ENCODE data around the gene FNDC10.

The FNDC10 gene

DNA sequence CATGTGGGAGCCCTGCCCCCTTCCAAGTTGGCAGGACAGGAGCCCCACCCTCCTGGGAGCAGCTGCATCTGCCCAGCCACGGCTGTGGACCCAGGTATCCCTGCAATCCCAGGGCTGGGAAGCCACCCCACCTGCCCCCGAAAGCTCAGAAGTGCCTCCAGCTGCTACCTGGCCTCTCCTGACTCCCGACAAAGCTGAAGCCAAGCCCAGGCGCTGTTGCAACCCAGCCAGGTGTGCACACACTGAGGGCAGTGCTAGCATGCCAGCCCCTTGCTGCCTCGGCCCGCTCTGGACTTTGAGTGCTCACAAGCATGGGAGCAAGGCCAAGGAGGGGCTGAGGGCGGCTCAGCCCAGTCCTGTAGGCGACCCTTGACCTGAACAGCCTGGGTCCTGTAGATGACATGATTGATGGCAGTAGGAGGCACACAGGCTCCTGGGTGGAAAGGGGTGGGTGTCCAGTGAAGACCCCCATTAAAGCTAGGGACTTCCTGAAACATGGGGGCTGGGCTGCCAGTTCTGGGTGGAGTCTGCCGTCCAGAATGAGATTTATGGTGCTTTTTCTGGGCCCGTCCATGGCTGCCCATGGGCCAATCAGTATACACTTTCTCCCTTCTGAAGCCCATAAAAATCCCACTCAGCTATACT, 22.4 kb downstream of the FNDC10 start:
- ATAC-seq: no peak
- Mint-ChIP-seq H3K27ac (peak overlapping the region in 1 of 2 donors; percentile 80), H3K27me3 (peaks cover 13% of the 10 kb centered on the region), H3K4me3 (no peak overlapping the region), H3K4me1 (peaks cover 25% of the 10 kb centered on the region), H3K9me3 (no peaks in the 10 kb centered on the region)
- DNase-seq: no peak

DNA sequence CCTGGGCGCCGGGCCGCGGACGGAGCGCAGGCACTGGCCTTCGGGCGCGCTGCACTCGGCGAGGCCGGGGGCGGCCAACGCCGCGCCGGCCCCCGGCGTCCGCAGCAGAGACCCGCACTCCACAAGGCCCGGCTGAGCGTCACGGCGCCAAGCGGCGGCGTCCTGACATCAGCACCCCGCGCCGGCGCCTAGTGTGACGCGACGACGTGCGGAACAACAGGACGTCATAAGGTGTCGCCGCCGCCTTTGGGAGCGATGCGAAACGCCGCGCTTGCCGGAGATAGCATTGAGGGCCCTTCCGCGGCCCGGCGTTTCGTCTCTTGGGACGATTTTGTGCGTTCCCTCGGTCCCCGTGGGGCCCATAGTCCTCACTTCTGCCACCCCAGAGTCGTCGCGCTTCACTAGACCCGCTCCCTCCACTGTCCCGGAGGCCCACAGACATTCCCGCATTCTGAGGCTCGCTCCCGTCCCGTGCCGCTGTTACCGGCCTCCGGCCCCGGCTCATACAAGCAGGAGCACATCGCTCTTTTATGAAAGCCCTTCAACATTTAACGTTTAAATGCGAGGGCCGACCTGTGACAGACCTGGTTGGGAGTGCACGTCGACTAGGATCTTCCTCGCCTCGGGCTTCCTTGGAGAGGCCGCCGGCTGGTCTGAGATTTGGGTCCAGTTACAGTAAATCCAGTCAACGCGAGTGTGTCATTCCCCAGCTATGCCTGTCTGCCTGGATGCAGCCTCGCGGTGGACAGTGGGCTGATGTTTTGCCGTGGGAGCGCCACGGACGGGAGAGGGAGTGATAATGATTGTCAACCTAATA, 25.0 kb downstream of the FNDC10 start, which contains the start of gene SSU72:
TSS of gene SSU72 (minus strand) at position 143 of the 817 bp plus-strand sequence. CDS start 306 bp downstream, outside the sequence.
- Mint-ChIP-seq H3K27me3 (no peaks in the 10 kb centered on the region), H3K4me1 (peaks cover 42% of the 10 kb centered on the region), H3K27ac (peak within 1 kb of the TSS; percentile 100), H3K9me3 (no peaks in the 10 kb centered on the region), H3K4me3 (peak within 1 kb of the TSS; percentile 98 to 99)
- ATAC-seq (peak; percentile 96), DNase-seq (peak; percentile 92 to 93)

DNA sequence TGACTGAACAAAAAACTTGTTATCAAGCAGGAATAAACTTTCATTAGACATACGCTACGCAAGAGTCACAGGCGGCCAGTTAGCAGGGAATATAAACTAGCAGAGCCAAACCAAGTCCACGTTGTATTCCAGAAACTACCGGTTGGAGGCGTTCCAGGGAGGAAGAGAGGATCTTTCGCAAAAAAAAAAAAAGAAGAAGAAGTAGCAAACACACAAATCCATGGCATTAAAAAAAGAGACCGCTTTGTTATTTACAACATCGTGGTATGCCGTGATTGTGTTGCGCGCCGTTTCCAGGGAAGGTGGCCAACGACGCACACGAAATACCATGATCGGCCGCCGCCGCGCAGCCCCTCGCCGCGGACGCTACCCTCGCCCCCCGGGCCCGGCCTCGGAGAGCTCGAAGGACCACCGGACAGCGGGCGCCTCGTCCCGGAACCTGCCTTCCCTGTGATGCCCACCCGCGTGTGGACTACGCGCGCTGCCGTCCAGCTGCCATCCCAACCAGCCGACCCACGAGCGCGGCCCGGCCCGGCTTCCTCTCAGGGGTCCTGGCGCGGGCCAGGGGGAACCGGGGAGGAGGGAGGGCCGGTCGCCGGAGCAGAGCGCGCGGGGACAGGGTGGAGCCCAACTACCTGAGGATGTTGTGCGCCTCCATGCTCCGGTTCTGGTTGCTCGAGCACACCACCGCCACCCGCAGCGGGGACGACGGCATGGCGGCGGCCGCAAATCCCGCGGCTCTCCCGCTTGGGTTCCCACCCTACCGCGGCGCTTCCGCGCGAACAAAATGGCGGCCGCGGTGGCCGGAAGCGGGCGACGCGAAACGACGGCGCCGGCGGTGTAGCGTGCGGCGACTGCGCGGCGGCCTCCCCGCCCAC, 25.9 kb downstream of the FNDC10 start:
- ATAC-seq: peak; percentile 87
- H3K27me3 Mint-ChIP-seq: no peaks in the 10 kb centered on the region
- no peaks in the 10 kb centered on the region for H3K9me3 Mint-ChIP-seq
- H3K4me1 Mint-ChIP-seq: peaks cover 50% of the 10 kb centered on the region
- peak in 1 of 2 donors; percentile 77 for DNase-seq
- peak overlapping the region; percentile 91 to 98 for H3K4me3 Mint-ChIP-seq
- peak overlapping the region; percentile 99 to 100 for H3K27ac Mint-ChIP-seq

DNA sequence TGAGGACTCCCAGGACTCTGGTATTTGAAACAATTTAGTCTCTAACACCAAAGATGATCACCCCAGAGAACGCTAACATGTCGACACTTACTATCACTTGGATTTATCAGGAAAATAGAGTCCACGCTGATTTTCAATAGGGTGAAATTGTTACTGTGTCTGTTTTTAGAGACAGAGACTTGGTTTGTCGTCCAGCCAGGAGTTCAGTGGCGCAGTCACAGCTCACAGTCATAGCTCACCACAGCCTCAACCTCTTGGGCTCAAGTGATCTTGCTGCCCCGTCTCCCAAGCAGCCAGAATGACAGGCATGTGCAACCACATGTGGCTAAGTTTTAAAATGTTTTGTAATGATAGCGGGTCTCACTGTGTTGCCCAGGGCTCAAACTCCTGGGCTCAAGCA, 30.6 kb downstream of the FNDC10 start:
- Mint-ChIP-seq H3K4me3 (peak overlapping the region in 1 of 2 donors; percentile 22), H3K9me3 (no peaks in the 10 kb centered on the region), H3K27ac (peak overlapping the region in 1 of 2 donors; percentile 34), H3K4me1 (peaks cover 43% of the 10 kb centered on the region), H3K27me3 (no peaks in the 10 kb centered on the region)
- no peak for DNase-seq
- ATAC-seq: no peak

DNA sequence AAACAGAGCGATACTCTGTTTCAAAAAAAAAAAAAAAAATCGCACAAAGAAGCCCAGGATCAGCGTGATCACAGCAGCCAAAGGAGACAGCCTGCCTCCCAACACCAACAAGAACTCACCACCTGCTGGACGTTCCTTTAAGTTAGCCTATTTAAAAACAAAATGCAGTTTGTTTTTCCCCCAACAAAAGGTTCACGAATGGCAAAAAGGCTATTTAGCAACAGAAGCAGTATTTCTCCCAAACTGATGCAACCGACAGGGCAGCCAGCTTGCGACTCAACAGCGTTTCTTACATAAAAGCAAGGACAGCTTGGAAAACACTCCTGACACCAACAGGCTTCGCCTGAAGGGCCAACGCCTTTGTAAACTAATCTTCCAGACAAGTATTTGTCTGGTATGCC, 32.0 kb downstream of the FNDC10 start:
- H3K4me3 Mint-ChIP-seq: no peak overlapping the region
- no peaks in the 10 kb centered on the region for H3K9me3 Mint-ChIP-seq
- H3K27ac Mint-ChIP-seq: peak overlapping the region in 1 of 2 donors; percentile 19
- H3K4me1 Mint-ChIP-seq: peaks cover 36% of the 10 kb centered on the region
- no peak for DNase-seq
- no peak for ATAC-seq
- H3K27me3 Mint-ChIP-seq: no peaks in the 10 kb centered on the region

DNA sequence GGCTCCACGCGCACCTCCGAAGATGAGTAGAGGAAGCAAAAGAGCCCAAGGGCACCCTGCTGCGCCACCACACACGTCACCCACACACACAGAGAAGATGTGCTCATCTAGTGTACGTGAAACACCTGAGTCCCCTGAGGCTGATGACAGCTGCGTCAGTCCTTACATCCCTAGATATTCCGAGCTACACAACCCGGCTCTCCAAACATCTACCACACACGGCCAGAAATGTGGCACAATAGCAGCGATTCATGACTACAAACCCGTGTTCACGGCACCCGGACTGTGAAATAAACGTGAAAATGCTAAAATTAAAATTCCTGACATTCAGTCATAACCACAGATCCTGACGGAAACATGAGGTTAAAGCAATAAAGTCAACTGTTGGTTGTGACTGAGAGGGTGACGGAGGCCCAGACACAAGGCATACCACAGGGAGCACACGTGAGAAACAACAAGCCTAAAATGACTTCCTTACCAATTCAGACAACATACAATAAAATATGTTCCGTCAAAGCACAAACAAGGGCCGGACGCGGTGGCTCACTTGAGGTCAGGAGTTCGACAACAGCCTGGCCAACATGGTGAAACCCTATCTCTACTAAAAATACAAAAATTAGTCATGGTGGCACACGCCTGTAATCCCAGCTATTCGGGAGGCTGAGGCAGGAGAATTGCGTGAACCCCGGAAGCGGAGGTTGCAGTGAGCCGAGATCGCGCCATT, 32.6 kb downstream of the FNDC10 start:
- peaks cover 36% of the 10 kb centered on the region for H3K4me1 Mint-ChIP-seq
- DNase-seq (no peak), ATAC-seq (no peak)
- no peaks in the 10 kb centered on the region for H3K27me3 Mint-ChIP-seq
- H3K27ac Mint-ChIP-seq: peak overlapping the region in 1 of 2 donors; percentile 63
- H3K4me3 Mint-ChIP-seq: no peak overlapping the region
- H3K9me3 Mint-ChIP-seq: no peaks in the 10 kb centered on the region

DNA sequence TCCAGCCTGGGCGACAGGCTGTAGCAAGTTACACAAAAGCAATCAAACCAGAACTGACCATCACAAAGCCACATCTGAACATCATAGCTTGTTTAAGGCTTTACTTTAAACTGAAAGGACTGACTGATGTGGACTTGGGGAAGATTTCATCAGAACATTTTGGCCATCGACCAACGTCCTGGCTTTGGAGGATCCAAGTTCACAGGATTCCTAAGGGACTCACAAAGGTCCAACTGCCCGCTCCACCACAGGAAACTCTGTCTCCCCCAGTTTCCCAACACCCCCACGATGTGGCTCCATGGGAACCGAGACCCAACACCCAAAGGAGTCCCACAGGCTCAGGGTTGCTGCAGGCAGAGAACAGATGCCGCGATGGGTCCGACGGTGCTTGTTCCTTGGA, 34.6 kb downstream of the FNDC10 start:
- ATAC-seq: no peak
- no peaks in the 10 kb centered on the region for H3K9me3 Mint-ChIP-seq
- H3K27me3 Mint-ChIP-seq: no peaks in the 10 kb centered on the region
- H3K4me3 Mint-ChIP-seq: no peak overlapping the region
- H3K4me1 Mint-ChIP-seq: peaks cover 32% of the 10 kb centered on the region
- no peak overlapping the region for H3K27ac Mint-ChIP-seq
- DNase-seq: no peak

DNA sequence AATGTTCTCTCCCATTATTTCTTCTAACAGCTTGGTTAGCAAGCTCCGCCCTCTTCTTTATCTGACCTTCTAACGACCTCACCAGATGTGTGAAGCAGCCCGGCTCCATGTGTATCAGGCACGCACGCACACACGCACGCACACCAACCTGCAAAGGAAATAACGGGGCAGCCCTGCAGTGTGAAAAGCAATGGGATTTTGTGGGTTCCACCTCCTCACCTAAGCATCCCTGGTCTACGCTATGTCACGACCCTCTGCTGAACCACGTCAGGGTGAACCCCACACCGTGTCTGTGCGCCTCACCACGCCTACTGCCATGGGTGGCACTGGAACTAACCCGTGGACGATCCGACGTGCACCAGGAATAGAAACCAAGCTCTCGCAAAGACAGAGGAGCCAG, 35.7 kb downstream of the FNDC10 start:
- ATAC-seq (no peak), DNase-seq (no peak)
- no peaks in the 10 kb centered on the region for H3K27me3 Mint-ChIP-seq
- H3K4me1 Mint-ChIP-seq: peaks cover 21% of the 10 kb centered on the region
- H3K4me3 Mint-ChIP-seq: no peak overlapping the region
- H3K27ac Mint-ChIP-seq: peak overlapping the region in 1 of 2 donors; percentile 67
- no peaks in the 10 kb centered on the region for H3K9me3 Mint-ChIP-seq

DNA sequence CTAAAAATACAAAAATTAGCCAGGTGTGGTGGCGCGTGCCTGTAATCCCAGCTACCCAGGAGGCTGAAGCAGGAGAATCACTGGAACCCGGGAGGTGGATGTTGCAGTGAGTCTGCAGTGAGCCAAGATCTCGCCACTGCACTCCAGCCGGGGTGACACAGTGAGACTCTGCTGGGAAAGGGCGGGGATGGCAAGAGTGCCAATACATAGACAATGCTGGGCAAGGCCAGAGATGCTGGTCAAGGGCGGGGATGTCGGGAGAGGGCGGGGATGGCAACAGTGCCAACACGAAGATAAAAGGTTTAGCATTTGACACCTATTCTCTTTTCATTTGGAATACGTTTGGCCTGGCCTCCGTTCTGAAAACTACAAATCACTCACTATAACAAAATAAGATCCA, 36.2 kb downstream of the FNDC10 start:
- Mint-ChIP-seq H3K9me3 (no peaks in the 10 kb centered on the region), H3K4me1 (peaks cover 23% of the 10 kb centered on the region), H3K4me3 (no peak overlapping the region), H3K27me3 (no peaks in the 10 kb centered on the region), H3K27ac (no peak overlapping the region)
- DNase-seq (no peak), ATAC-seq (no peak)

DNA sequence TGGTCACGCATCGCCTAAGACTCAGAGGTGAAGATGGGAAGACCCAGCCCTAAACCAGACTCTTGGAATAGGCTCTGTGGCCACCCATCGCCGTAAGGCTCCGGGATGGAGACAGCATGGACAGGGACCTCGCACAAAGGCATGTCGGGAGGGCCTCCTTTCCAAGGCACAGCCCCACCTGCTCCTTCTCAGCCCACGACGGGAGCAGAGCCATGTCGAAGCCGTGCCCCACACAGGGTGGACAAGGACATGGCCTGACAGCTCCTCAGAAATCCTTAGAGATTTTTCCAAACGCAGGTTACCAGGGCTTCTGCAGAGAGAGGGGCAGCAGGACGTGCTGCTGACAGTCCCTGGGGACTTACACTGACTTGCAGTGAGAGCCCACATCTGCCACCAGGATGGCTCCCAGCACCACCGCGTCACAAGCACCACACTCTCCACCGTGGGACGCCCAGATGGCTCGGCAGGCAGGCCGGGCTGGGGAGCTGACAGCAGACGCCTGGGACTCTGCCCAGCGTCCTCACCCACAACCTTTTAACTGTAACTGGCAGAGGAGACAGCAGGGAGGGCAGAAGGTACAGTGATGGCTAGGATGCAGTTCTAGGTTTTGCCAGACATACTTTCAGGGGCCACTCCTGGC, 37.3 kb downstream of the FNDC10 start:
- no peak for DNase-seq
- Mint-ChIP-seq H3K4me1 (peaks cover 26% of the 10 kb centered on the region), H3K27me3 (no peaks in the 10 kb centered on the region), H3K4me3 (no peak overlapping the region), H3K27ac (no peak overlapping the region), H3K9me3 (no peaks in the 10 kb centered on the region)
- ATAC-seq: no peak

DNA sequence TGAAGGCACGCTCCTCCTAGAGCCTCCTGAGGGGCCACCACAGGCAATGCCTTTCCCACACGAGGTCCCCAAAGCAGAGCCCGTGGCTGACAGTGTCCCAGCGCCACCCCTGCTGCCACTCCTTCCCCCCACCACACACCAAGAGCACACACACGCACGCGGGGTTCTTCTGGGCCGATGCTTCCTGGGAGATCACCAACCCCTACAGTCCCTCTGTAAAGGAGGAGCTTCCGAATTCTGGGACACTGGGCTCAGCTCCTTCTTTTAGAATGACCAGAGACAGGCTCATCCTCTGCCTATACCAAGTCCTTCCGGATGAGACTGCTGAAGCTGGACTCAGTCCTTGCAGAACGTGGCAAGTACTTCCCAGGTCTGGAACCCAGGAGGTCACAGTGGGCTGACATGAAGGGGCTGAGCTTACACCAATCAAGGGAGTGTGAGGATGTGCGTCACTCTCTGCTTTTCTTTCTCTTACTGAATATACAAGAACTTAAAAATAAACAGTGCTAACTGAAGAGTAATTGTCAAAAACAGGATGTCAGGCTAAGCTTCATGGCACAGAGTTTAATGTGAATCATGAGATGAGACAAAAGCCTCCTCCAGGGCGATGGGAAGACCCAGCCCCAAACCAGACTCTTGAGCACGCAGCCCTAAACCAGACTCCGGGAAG, 38.0 kb downstream of the FNDC10 start:
- H3K4me1 Mint-ChIP-seq: peaks cover 19% of the 10 kb centered on the region
- H3K4me3 Mint-ChIP-seq: no peak overlapping the region
- peak overlapping the region; percentile 33 to 80 for H3K27ac Mint-ChIP-seq
- no peaks in the 10 kb centered on the region for H3K27me3 Mint-ChIP-seq
- no peaks in the 10 kb centered on the region for H3K9me3 Mint-ChIP-seq
- ATAC-seq (no peak), DNase-seq (no peak)

DNA sequence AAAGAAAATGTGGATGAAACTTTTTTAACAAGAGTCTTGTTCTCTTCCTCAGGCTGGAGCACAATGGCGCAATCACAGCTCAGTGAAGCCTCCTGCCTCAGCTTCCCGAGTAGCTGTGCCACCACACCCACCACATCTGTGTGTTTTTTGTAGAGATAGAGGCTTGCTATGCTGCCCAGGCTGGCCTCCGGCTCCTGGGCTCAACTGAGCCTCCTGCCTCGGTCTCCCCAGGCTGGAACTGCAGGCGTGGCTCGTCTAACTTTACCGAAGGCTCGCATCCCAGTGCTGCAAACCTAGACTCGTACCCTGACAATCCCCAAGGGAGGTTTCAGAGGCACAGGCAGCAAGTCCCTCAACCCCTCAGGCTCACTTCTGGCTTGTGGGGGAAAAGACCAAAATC, 39.8 kb downstream of the FNDC10 start:
- Mint-ChIP-seq H3K4me3 (no peak overlapping the region), H3K4me1 (peaks cover 18% of the 10 kb centered on the region), H3K27me3 (no peaks in the 10 kb centered on the region), H3K9me3 (no peaks in the 10 kb centered on the region), H3K27ac (peak overlapping the region in 1 of 2 donors; percentile 27)
- ATAC-seq (no peak), DNase-seq (no peak)

DNA sequence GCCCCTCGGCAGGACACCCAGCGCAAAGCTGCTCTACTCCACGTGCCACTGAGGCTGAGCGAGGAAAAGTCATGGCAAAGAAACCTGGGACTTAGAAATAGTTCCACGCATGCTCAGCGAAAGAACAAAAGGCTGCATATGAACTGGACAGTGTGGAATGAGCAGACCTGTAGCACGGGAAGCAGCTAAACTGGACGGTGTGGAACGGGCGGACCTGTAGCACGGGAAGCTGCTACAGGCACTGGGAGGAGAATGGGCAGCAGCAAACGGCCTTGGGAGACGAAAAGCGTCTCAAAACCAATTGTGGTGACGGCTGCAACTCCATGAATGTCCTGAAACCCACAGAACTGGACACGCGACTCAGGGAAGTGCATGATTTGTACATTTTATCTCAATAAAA, 40.9 kb downstream of the FNDC10 start:
- Mint-ChIP-seq H3K4me1 (peaks cover 26% of the 10 kb centered on the region), H3K27me3 (no peaks in the 10 kb centered on the region), H3K9me3 (no peaks in the 10 kb centered on the region), H3K4me3 (no peak overlapping the region), H3K27ac (no peak overlapping the region)
- DNase-seq (no peak), ATAC-seq (no peak)

DNA sequence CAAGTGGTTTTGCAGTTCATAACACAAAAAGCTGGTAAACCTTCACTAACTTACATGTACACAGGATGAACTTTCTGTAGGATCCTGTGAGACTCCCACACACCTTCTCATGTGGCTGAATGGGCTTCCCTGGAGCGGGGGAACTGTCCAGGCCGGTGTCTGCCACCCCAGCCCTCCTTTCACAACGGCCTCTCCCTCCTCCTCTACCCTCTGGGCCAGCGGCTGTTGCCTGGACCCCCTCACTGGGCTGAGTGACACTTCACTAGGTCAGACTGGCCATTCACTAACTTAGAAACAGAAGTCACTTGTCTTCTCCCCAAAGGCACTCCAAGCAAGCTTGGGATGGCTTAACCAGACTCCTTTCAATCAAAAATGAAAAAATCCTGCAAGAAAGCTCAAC, 41.3 kb downstream of the FNDC10 start:
- no peak for ATAC-seq

More for the DNA sequence above, 41.3 kb downstream of the FNDC10 start:
- peaks cover 30% of the 10 kb centered on the region for H3K4me1 Mint-ChIP-seq
- no peaks in the 10 kb centered on the region for H3K9me3 Mint-ChIP-seq
- DNase-seq: no peak
- H3K27me3 Mint-ChIP-seq: no peaks in the 10 kb centered on the region
- H3K4me3 Mint-ChIP-seq: no peak overlapping the region
- peak overlapping the region; percentile 13 to 72 for H3K27ac Mint-ChIP-seq
